HepG2 (cell line): ENCODE data around the gene TMEM117. TPM values are rescaled to one million over a fixed set of nuclear protein-coding genes. Genes with fewer than 3 reads are reported as not detected.

ENCODE experiments used
- ATAC-seq: fragments of 200-7000 bp; cut with Tn5 transposase; 3 replicates; pipeline ENCODE4 v1.9.1; 2020; ENCODE audit warnings: mild to moderate bottlenecking, moderate library complexity
- BruUV-seq: library from RNA; stranded (reverse); fragments of 400-500 nt; replicated peaks from 2 replicates; lab custom pipeline; 2021; lab: Mats Ljungman, UMichigan
- CTCF ChIA-PET: fragments of 300-600 bp; formaldehyde crosslinking; extraction: SDS; loops from one replicate; lab custom pipeline; 2021; ENCODE audit warnings: low total read pairs, inconsistent platforms, low intra/inter-chr PET ratio; lab: Yijun Ruan, JAX
- POLR2A ChIA-PET: fragments of 350-600 bp; sonication (Branson Sonifier 250); formaldehyde crosslinking; loops from one replicate; lab custom pipeline; 2020; ENCODE audit warnings: antibody characterized with exemption, inconsistent platforms; lab: Yijun Ruan, JAX
- DNase-seq: peaks from one replicate; pipeline ENCODE4 v3.0.0-alpha.2; 2015; ENCODE audit warnings: low spot score
- FAIRE-seq: peaks from 3 replicates; lab custom pipeline; 2011; peaks lifted over from hg19 to GRCh38; lab: Jason Lieb, UNC
- H2AFZ ChIP-seq: one replicate; pipeline ENCODE4 v1.6.1; 2011; ENCODE audit warnings: low read length, inconsistent platforms
- H3K27ac ChIP-seq: fragments of 300-600 bp; 3 replicates; pipeline ENCODE4 v1.8.0; 2011; ENCODE audit warnings: mixed run types, mild to moderate bottlenecking, mixed read lengths, low read length, inconsistent platforms; ENCODE audit not compliant: insufficient read depth; ENCODE audit errors: extremely low read length
- H3K27me3 ChIP-seq, 2 experiments: fragments of 200-600 bp in 1 of 2; 2 replicates in 1 of 2; 3 replicates in 1 of 2; pipeline versions ENCODE4 v1.6.0 to v1.8.0; 2011; ENCODE audit warnings: low read length in 2 of 2, mild to moderate bottlenecking in 2 of 2, moderate library complexity in 2 of 2, inconsistent platforms in 1 of 2; ENCODE audit not compliant: insufficient read depth in 2 of 2, control insufficient read depth in 1 of 2
- H3K36me3 ChIP-seq, 2 experiments: fragments of 200-600 bp in 1 of 2; replicated peaks in 1 of 2; 2 replicates in 1 of 2; 3 replicates in 1 of 2; pipeline versions ENCODE4 v1.5.1 to v1.8.0; 2011; ENCODE audit warnings: low read length in 2 of 2, inconsistent platforms in 1 of 2; ENCODE audit not compliant: insufficient read depth in 2 of 2, control insufficient read depth in 1 of 2
- H3K4me1 ChIP-seq: 2 replicates; pipeline ENCODE4 v1.5.1; 2012; ENCODE audit warnings: low read length, inconsistent platforms; ENCODE audit not compliant: insufficient read depth
- H3K4me2 ChIP-seq: 2 replicates; pipeline ENCODE4 v1.6.0; 2011; ENCODE audit warnings: low read depth, low read length, inconsistent platforms
- H3K4me3 ChIP-seq, 3 experiments: fragments of 200-600 bp in 1 of 3; sonication (generic), shearing (Covaris generic) in 1 of 3; replicated peaks in 1 of 3; 2 replicates each; pipeline ENCODE4 v1.5.1; 2011 to 2016; ENCODE audit warnings: low read length in 3 of 3, inconsistent platforms in 2 of 3, low read depth in 2 of 3, mild to moderate bottlenecking in 2 of 3, control low read depth in 1 of 3, mixed read lengths in 1 of 3; ENCODE audit not compliant: insufficient read depth in 1 of 3
- H3K79me2 ChIP-seq: one replicate; pipeline ENCODE4 v1.6.1; 2011; ENCODE audit warnings: low read length, inconsistent platforms; ENCODE audit not compliant: insufficient read depth
- H3K9ac ChIP-seq: 2 replicates; pipeline ENCODE4 v1.6.0; 2011; ENCODE audit warnings: mild to moderate bottlenecking, low read depth, low read length, inconsistent platforms; ENCODE audit not compliant: insufficient read depth
- H3K9me3 ChIP-seq: 2 replicates; pipeline ENCODE4 v1.5.1; 2012; ENCODE audit warnings: mild to moderate bottlenecking, low read length
- H4K20me1 ChIP-seq: 2 replicates; pipeline ENCODE4 v1.6.0; 2011; ENCODE audit warnings: inconsistent platforms, mild to moderate bottlenecking, low read length, moderate library complexity; ENCODE audit not compliant: insufficient read depth
- AGO2 ChIP-seq: fragments of 200-400 bp; formaldehyde crosslinking; optimal IDR thresholded peaks from 2 replicates; pipeline ENCODE3; 2017; ENCODE audit warnings: mild to moderate bottlenecking, low read depth, low read length, moderate library complexity
- NR2F6 ChIP-seq, 2 experiments: IDR thresholded peaks; 2 replicates each; pipeline ENCODE4 v1.6.1; 2016; ENCODE audit warnings: antibody characterized with exemption in 1 of 2, mild to moderate bottlenecking in 1 of 2
- RBM22 ChIP-seq: fragments of 200-400 bp; formaldehyde crosslinking; optimal IDR thresholded peaks from 2 replicates; pipeline ENCODE3; 2017; ENCODE audit warnings: mild to moderate bottlenecking, low read length, moderate library complexity
- RFX3 ChIP-seq: IDR thresholded peaks from 2 replicates; pipeline ENCODE4 v1.6.1; 2016; ENCODE audit warnings: missing biosample characterization, missing genetic modification reagents
- SOX13 ChIP-seq, 3 experiments: fragments of 450-650 bp in 1 of 3; sonication (generic) in 1 of 3; formaldehyde crosslinking in 1 of 3; IDR thresholded peaks in 2 of 3; conservative IDR thresholded peaks in 1 of 3; 2 replicates each; pipeline versions ENCODE4 v1.5.0 to v1.6.1; 2016 to 2020; ENCODE audit warnings: antibody characterized with exemption in 1 of 3, mild to moderate bottlenecking in 1 of 3, missing compliant biosample characterization in 1 of 3, missing genetic modification reagents in 1 of 3, moderate library complexity in 1 of 3
- ZBTB20 ChIP-seq: sonication (generic); formaldehyde crosslinking; IDR thresholded peaks from 2 replicates; pipeline ENCODE4 v1.8.1; 2023; ENCODE audit warnings: missing genetic modification reagents, low read depth, mild to moderate bottlenecking, borderline replicate concordance
- ZNF558 ChIP-seq: sonication (generic); formaldehyde crosslinking; IDR thresholded peaks from 2 replicates; pipeline ENCODE4 v1.9.0; 2022; ENCODE audit warnings: mild to moderate bottlenecking, missing genetic modification reagents, borderline replicate concordance
- WGBS: methylation state at CpG from one replicate; pipeline ENCODE4 v1.1.6; 2017; ENCODE audit warnings: low lambda C conversion rate; 5-methylcytosine and 5-hydroxymethylcytosine counted together
- in situ Hi-C: cut with HindIII; loops from 2 replicates; pipeline ENCODE4 v1.10.0; 2017; ENCODE audit warnings: low pct_unique_long_range_greater_than_20kb; ENCODE audit not compliant: extremely low pct_ligation_motif_present
- intact Hi-C: fragments of 100-400 bp; cut with micrococcal nuclease; formaldehyde crosslinking; loops from one replicate; pipeline ENCODE4 v1.10.0; 2022; ENCODE audit not compliant: unreplicated experiment
- polyA plus RNA-seq, 8 experiments: library from polyadenylated mRNA; depleted of rRNA in 3 of 8; stranded (reverse) in 7 of 8; unstranded in 1 of 8; fragments of >200 nt; fragmentation: Illumina TruSeq in 4 of 8; extraction: Trizol in 4 of 8; gene quantifications; 2 replicates each; pipeline versions ENCODE4 v1.2.1 to v1.2.3, GENCODE V29; 2011 to 2016; ENCODE audit warnings: low read depth in 4 of 8, missing spikeins in 1 of 8, mixed read lengths in 1 of 8; ENCODE audit not compliant: insufficient read depth in 1 of 8
- total RNA-seq, 5 experiments: library from RNA; depleted of rRNA; stranded (reverse); fragments of >200 nt; fragmentation: Illumina TruSeq; extraction: Trizol; gene quantifications; 2 replicates each; pipeline ENCODE4 v1.2.3, GENCODE V29; 2016; ENCODE audit warnings: low read depth in 1 of 5
- TF ChIP-seq, protein P1 (sequence below): fragments of 450-650 bp; IDR thresholded peaks from 2 replicates; pipeline ENCODE4 v1.6.1; 2017; ENCODE audit warnings: mild to moderate bottlenecking
- TF ChIP-seq, protein P2 (sequence below): sonication (generic); formaldehyde crosslinking; IDR thresholded peaks from 2 replicates; pipeline ENCODE4 v1.5.1; 2020; ENCODE audit warnings: mild to moderate bottlenecking, missing genetic modification reagents, borderline replicate concordance

Gene TMEM117
- total and polyA plus RNA-seq, 2 of the 13 experiments (the other 11 are each of a cell fraction or from before 2014, with no cell fraction given) = 2.8 to 8.5 TPM

DNA sequence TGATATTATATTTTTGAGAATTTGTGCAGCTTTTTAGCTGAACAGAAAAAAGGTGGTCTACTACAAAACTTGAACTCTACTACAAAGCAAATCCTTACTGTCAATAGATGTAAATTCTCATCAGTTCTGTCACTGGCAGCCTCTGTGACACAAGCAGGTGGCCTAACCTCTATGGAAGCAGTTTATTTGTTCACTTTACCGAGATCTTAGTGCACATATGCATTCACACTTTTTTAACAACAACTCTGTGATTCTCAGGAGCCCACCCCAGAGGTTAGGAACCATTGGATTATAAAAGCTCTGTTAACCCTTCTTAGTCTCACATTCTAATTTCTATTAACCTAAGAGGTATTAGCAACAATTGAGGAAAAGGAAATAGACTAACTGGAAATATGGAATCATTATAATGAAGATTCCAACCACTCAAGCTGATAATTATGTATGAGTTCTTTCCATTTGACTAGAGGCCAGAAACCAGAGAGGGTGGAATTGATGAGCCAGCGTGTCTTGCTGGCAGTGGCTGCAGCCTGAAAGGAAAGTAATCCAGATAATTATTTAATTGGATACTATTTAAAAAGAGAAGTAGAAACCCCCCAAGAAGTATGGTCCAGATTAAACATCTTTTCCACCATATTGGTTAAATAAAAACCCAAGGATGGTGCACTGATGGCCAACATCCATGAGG, 451.1 kb downstream of the TMEM117 start:
- intact Hi-C loops = no loop called here
- no peaks in the 10 kb centered on the region for H3K36me3 ChIP-seq
- H3K79me2 ChIP-seq = no peaks in the 10 kb centered on the region
- 69% methylated on average over 2 of the region's 2 CpGs for WGBS
- TF ChIP-seq NR2F6 (IDR thresholded peaks at IDR 0.05) = no peak
- TF ChIP-seq NR2F6 (CRISPR knock-in tag; IDR thresholded peaks at IDR 0.05) = no peak
- TF ChIP-seq ZNF558 (CRISPR knock-in tag) = no peak
- no peak for TF ChIP-seq RBM22
- TF ChIP-seq, protein P1, sequence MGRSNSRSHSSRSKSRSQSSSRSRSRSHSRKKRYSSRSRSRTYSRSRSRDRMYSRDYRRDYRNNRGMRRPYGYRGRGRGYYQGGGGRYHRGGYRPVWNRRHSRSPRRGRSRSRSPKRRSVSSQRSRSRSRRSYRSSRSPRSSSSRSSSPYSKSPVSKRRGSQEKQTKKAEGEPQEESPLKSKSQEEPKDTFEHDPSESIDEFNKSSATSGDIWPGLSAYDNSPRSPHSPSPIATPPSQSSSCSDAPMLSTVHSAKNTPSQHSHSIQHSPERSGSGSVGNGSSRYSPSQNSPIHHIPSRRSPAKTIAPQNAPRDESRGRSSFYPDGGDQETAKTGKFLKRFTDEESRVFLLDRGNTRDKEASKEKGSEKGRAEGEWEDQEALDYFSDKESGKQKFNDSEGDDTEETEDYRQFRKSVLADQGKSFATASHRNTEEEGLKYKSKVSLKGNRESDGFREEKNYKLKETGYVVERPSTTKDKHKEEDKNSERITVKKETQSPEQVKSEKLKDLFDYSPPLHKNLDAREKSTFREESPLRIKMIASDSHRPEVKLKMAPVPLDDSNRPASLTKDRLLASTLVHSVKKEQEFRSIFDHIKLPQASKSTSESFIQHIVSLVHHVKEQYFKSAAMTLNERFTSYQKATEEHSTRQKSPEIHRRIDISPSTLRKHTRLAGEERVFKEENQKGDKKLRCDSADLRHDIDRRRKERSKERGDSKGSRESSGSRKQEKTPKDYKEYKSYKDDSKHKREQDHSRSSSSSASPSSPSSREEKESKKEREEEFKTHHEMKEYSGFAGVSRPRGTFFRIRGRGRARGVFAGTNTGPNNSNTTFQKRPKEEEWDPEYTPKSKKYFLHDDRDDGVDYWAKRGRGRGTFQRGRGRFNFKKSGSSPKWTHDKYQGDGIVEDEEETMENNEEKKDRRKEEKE = no peak
- TF ChIP-seq AGO2 = no peak
- TF ChIP-seq, protein P2, sequence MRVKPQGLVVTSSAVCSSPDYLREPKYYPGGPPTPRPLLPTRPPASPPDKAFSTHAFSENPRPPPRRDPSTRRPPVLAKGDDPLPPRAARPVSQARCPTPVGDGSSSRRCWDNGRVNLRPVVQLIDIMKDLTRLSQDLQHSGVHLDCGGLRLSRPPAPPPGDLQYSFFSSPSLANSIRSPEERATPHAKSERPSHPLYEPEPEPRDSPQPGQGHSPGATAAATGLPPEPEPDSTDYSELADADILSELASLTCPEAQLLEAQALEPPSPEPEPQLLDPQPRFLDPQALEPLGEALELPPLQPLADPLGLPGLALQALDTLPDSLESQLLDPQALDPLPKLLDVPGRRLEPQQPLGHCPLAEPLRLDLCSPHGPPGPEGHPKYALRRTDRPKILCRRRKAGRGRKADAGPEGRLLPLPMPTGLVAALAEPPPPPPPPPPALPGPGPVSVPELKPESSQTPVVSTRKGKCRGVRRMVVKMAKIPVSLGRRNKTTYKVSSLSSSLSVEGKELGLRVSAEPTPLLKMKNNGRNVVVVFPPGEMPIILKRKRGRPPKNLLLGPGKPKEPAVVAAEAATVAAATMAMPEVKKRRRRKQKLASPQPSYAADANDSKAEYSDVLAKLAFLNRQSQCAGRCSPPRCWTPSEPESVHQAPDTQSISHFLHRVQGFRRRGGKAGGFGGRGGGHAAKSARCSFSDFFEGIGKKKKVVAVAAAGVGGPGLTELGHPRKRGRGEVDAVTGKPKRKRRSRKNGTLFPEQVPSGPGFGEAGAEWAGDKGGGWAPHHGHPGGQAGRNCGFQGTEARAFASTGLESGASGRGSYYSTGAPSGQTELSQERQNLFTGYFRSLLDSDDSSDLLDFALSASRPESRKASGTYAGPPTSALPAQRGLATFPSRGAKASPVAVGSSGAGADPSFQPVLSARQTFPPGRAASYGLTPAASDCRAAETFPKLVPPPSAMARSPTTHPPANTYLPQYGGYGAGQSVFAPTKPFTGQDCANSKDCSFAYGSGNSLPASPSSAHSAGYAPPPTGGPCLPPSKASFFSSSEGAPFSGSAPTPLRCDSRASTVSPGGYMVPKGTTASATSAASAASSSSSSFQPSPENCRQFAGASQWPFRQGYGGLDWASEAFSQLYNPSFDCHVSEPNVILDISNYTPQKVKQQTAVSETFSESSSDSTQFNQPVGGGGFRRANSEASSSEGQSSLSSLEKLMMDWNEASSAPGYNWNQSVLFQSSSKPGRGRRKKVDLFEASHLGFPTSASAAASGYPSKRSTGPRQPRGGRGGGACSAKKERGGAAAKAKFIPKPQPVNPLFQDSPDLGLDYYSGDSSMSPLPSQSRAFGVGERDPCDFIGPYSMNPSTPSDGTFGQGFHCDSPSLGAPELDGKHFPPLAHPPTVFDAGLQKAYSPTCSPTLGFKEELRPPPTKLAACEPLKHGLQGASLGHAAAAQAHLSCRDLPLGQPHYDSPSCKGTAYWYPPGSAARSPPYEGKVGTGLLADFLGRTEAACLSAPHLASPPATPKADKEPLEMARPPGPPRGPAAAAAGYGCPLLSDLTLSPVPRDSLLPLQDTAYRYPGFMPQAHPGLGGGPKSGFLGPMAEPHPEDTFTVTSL (CRISPR knock-in tag) = no peak
- no peak for TF ChIP-seq SOX13 (IDR thresholded peaks at IDR 0.05)
- no peak for TF ChIP-seq SOX13 (CRISPR knock-in tag; conservative IDR thresholded peaks at IDR 0.05 in 1 of 2, IDR thresholded peaks at IDR 0.05 in 1 of 2)
- no peak for TF ChIP-seq RFX3 (CRISPR knock-in tag)
- no peak for TF ChIP-seq ZBTB20 (CRISPR knock-in tag)
- H3K4me2 ChIP-seq = no peak overlapping the region
- no peak overlapping the region for H3K4me3 ChIP-seq
- no peaks in the 10 kb centered on the region for H3K27me3 ChIP-seq
- DNase-seq (no peak), ATAC-seq (no peak), FAIRE-seq (no peak)
- POLR2A ChIA-PET = no interaction called here
- in situ Hi-C loops = no loop called here
- H3K9me3 ChIP-seq = no peaks in the 10 kb centered on the region
- no peaks in the 10 kb centered on the region for H4K20me1 ChIP-seq
- H2AFZ ChIP-seq = no peak overlapping the region
- no peaks in the 10 kb centered on the region for H3K4me1 ChIP-seq
- H3K27ac ChIP-seq = no peak overlapping the region
- no TSS peak for BruUV-seq
- H3K9ac ChIP-seq = no peak overlapping the region
- CTCF ChIA-PET = no interaction called here
